Central memory CD8-positive, alpha-beta T cell (primary cell): ENCODE results near the gene MAGI3.
"Not testable (repeated sequence)": the region's sequence is repeated elsewhere in the genome, so short reads cannot be mapped to it uniquely, and the experiment has no call there.

ENCODE experiments used
- ATAC-seq: fragments of 150-1000 bp; cut with Tn5 transposase; replicated peaks from 2 replicates; pipeline ENCODE4 v1.10.0; 2022; ENCODE audit warnings: mild to moderate bottlenecking, moderate FRiP score, moderate number of reproducible peaks; ENCODE audit not compliant: poor library complexity, severe bottlenecking; ENCODE audit errors: extremely low read depth
- DNase-seq, 2 donors: peaks; one replicate each; pipeline ENCODE4 v3.0.0; 2021; ENCODE audit warnings: low spot score in 2 of 2
- H3K27ac Mint-ChIP-seq: one replicate; pipeline ENCODE4 v1.8.0; 2022; ENCODE audit warnings: low read depth, mild to moderate bottlenecking, moderate library complexity, mixed read lengths
- H3K27me3 Mint-ChIP-seq: one replicate; pipeline ENCODE4 v1.8.0; 2022; ENCODE audit warnings: mixed read lengths
- H3K36me3 Mint-ChIP-seq: one replicate; pipeline ENCODE4 v1.8.0; 2022; ENCODE audit warnings: mild to moderate bottlenecking, moderate library complexity, mixed read lengths; ENCODE audit not compliant: insufficient read depth
- H3K4me1 Mint-ChIP-seq: one replicate; pipeline ENCODE4 v1.8.0; 2022; ENCODE audit warnings: mixed read lengths
- H3K4me3 Mint-ChIP-seq: one replicate; pipeline ENCODE4 v1.8.0; 2022; ENCODE audit warnings: mild to moderate bottlenecking, moderate library complexity, mixed read lengths
- H3K9me3 Mint-ChIP-seq: one replicate; pipeline ENCODE4 v1.8.0; 2022; ENCODE audit warnings: mixed read lengths

Gene MAGI3

GRCh38 chr1:113587475-113587874, 197.2 kb downstream of the MAGI3 start:
- Mint-ChIP-seq H3K27ac (no peak overlapping the region), H3K27me3 (no peaks in the 10 kb centered on the region), H3K9me3 (no peaks in the 10 kb centered on the region), H3K4me1 (no peaks in the 10 kb centered on the region), H3K4me3 (no peak overlapping the region), H3K36me3 (no peaks in the 10 kb centered on the region)
- DNase-seq (no peak), ATAC-seq (no peak)

GRCh38 chr1:113592230-113592629, 201.9 kb downstream of the MAGI3 start:
- H3K36me3 Mint-ChIP-seq, result no peaks in the 10 kb centered on the region
- peaks cover 10% of the 10 kb centered on the region for H3K9me3 Mint-ChIP-seq
- DNase-seq (no peak), ATAC-seq (no peak)
- H3K4me1 Mint-ChIP-seq, result no peaks in the 10 kb centered on the region
- H3K27ac Mint-ChIP-seq, result no peak overlapping the region
- H3K4me3 Mint-ChIP-seq, result no peak overlapping the region
- H3K27me3 Mint-ChIP-seq, result peaks cover 3% of the 10 kb centered on the region

DNA sequence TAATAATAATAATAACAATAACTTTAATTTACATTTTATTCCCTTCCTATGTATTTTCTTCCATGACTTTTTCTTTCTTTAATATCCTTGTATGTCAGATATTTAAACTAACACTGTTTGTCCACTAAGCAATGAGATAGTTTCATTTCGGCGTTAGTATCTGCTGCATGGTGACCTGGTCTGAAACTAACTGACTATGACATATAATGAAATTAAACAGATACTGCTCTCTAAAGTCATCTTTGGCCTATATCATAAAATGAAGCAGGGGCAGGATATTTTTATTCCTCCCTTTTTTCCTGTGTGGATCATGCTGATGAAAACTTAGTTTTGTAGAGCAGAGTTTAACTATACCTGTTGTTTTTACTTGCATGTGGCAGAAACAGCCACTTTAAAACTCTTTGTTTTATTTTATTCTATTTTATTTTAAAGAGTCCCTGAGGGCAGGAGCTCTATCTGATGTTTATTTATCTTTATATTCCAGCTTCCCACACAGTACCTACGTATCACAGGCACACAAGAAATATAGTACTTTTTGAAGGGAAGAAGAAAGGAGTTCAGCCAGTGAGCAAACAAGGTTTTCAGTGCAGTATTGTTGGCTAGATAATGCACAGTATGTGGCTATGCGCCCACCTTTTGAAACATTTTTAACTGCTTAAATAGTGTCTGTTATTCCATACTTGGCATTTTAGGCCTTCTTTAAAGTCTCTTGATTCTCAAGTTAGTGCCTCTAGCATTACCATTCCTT, 203.4 kb downstream of the MAGI3 start:
- Mint-ChIP-seq H3K9me3 (peaks cover 21% of the 10 kb centered on the region), H3K27ac (no peak overlapping the region), H3K4me3 (no peak overlapping the region), H3K36me3 (no peaks in the 10 kb centered on the region), H3K4me1 (no peaks in the 10 kb centered on the region), H3K27me3 (peaks cover 18% of the 10 kb centered on the region)
- ATAC-seq, result no peak
- no peak for DNase-seq

DNA sequence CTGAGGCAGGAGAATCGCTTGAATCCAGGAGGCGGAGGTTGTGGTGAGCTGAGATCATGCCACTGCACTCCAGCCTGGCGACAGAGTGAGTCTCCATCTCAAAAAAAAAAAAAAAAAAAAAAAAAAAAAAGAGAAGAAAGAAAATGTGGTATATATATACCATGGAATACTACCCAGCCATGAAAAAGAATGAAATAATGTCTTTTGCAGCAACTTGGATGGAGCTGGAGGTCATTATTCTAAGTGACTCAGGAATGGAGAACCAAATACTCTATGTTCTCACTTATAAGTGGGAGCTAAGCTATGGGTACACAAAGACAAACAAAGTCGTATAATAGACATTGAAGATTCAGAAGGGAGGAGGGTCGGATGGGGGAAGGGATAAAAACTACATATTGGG, 214.2 kb downstream of the MAGI3 start:
- not testable (repeated sequence) for H3K27ac Mint-ChIP-seq, H3K4me1 Mint-ChIP-seq, DNase-seq, ATAC-seq, H3K4me3 Mint-ChIP-seq, H3K36me3 Mint-ChIP-seq
- Mint-ChIP-seq H3K9me3 (peaks cover 10% of the 10 kb centered on the region), H3K27me3 (peaks cover 19% of the 10 kb centered on the region)

GRCh38 chr1:113605146-113605545, 214.8 kb downstream of the MAGI3 start:
- H3K9me3 Mint-ChIP-seq, result peaks cover 10% of the 10 kb centered on the region
- no peaks in the 10 kb centered on the region for H3K4me1 Mint-ChIP-seq
- DNase-seq (no peak), ATAC-seq (no peak)
- H3K27ac Mint-ChIP-seq, result no peak overlapping the region
- H3K4me3 Mint-ChIP-seq, result no peak overlapping the region
- H3K27me3 Mint-ChIP-seq, result peaks cover 24% of the 10 kb centered on the region
- no peaks in the 10 kb centered on the region for H3K36me3 Mint-ChIP-seq

DNA sequence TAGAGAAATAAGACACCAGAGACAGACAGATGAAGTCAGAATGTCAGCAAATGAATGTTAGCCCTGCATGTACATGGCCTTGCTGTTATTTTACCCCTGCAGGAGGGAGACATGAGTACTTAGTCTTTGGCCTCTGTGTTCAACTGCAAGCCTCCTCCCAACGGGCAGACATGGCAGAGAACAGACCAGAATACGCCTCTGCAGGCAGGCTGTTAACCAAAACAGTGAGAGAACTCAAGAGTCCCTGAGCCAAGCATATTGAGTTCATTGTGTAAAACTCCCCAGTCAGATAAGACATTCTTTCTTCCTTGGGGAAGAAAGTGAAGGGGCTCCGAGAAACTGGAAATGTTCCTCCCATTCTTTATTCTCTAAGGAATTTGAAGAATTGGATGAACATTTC, 218.1 kb downstream of the MAGI3 start:
- peaks cover 25% of the 10 kb centered on the region for H3K27me3 Mint-ChIP-seq
- H3K4me1 Mint-ChIP-seq, result no peaks in the 10 kb centered on the region
- DNase-seq (no peak), ATAC-seq (no peak)
- H3K36me3 Mint-ChIP-seq, result no peaks in the 10 kb centered on the region
- peaks cover 5% of the 10 kb centered on the region for H3K9me3 Mint-ChIP-seq
- no peak overlapping the region for H3K27ac Mint-ChIP-seq
- H3K4me3 Mint-ChIP-seq, result no peak overlapping the region

DNA sequence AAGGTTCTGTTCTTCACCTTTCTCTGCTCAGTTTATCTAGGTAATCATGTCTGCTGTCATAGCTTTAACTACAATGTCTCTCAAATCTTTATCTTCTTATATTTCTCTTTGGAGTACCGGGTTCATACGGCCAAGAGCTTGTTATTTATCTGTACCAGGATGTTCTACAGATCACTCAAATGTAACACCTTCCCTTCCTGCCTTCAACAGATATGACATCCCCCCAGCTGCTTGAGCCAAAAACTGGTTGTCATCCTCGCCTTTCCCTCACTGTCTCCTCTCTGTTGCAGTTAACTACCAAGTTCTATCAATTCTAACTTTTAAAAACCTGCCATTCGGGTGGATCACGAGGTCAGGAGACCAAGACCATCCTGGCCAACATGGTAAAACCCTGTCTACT, 220.1 kb downstream of the MAGI3 start:
- Mint-ChIP-seq H3K36me3 (no peaks in the 10 kb centered on the region), H3K9me3 (no peaks in the 10 kb centered on the region), H3K4me3 (no peak overlapping the region), H3K27me3 (peaks cover 21% of the 10 kb centered on the region), H3K4me1 (no peaks in the 10 kb centered on the region), H3K27ac (no peak overlapping the region)
- ATAC-seq (no peak), DNase-seq (no peak)

DNA sequence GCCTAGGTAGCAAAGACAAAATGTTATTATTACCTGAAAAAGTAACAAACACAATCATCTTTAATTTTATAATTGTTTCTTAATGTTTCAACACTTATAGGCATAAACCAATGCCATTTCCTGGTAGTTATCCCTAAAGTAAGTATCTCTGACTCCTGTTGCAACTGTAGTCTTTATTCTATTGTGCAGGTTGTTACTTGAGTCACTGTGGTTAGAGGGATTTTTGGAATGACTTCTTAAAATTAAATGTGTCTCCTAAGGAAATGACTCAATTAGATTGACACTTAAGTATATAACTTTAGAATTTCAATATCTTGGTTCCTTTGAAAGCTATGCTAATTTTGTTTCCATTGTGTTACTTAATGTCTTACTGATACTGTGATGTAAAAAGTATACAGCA, 225.1 kb downstream of the MAGI3 start:
- Mint-ChIP-seq H3K27ac (no peak overlapping the region), H3K27me3 (peaks cover 14% of the 10 kb centered on the region), H3K4me3 (no peak overlapping the region), H3K36me3 (no peaks in the 10 kb centered on the region), H3K4me1 (no peaks in the 10 kb centered on the region), H3K9me3 (no peaks in the 10 kb centered on the region)
- no peak for ATAC-seq
- no peak for DNase-seq

GRCh38 chr1:113616156-113616555, 225.8 kb downstream of the MAGI3 start:
- H3K4me3 Mint-ChIP-seq, result no peak overlapping the region
- ATAC-seq (no peak), DNase-seq (no peak)
- H3K27me3 Mint-ChIP-seq, result peaks cover 8% of the 10 kb centered on the region
- no peaks in the 10 kb centered on the region for H3K4me1 Mint-ChIP-seq
- no peaks in the 10 kb centered on the region for H3K9me3 Mint-ChIP-seq
- no peaks in the 10 kb centered on the region for H3K36me3 Mint-ChIP-seq
- H3K27ac Mint-ChIP-seq, result no peak overlapping the region

GRCh38 chr1:113617438-113618141, 227.3 kb downstream of the MAGI3 start:
- DNase-seq, result no peak
- Mint-ChIP-seq H3K9me3 (no peaks in the 10 kb centered on the region), H3K4me1 (no peaks in the 10 kb centered on the region)

DNA sequence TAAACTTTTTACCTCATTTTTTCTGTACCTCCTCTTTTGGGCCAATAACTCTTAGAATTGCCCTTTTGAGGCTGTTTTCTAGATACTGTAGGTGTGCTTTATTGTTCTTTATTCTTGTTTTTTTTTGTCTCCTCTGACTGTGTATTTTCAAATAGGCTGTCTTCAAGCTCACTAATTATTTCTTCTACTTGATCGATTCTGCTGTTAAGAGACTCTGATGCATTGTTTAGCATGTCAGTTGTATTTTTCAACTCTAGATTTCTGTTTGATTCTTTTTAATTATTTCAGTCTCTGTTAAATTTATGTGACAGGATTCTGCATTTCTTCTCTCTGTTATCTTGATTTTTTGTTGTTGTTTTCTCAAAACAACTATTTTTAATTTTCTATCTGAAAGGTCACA, 238.7 kb downstream of the MAGI3 start:
- Mint-ChIP-seq H3K27me3 (peaks cover 38% of the 10 kb centered on the region), H3K27ac (no peak overlapping the region), H3K36me3 (no peaks in the 10 kb centered on the region), H3K4me3 (no peak overlapping the region), H3K9me3 (peaks cover 21% of the 10 kb centered on the region), H3K4me1 (no peaks in the 10 kb centered on the region)
- ATAC-seq (no peak), DNase-seq (no peak)

More at GRCh38 chr1:113617438-113618141, 227.3 kb downstream of the MAGI3 start:
- no peak for ATAC-seq
- Mint-ChIP-seq H3K27ac (no peak overlapping the region), H3K4me3 (no peak overlapping the region), H3K36me3 (no peaks in the 10 kb centered on the region), H3K27me3 (no peaks in the 10 kb centered on the region)

- ATAC-seq, result no peak
- no peak for DNase-seq
- no peaks in the 10 kb centered on the region for H3K4me1 Mint-ChIP-seq
- H3K4me3 Mint-ChIP-seq, result no peak overlapping the region
- peaks cover 38% of the 10 kb centered on the region for H3K27me3 Mint-ChIP-seq
- H3K36me3 Mint-ChIP-seq, result no peaks in the 10 kb centered on the region
- H3K9me3 Mint-ChIP-seq, result peaks cover 21% of the 10 kb centered on the region
- no peak overlapping the region for H3K27ac Mint-ChIP-seq
These were observed 240.3 kb downstream of the MAGI3 start for GRCh38 chr1:113630340-113631327.
